LNCAP (cell line): ENCODE data around the gene SLA2.

Experiments
- TF ChIP-seq, protein P1 (sequence below): fragments of 450-650 bp; IDR thresholded peaks from 2 replicates; pipeline ENCODE4 v1.5.1; 2017; ENCODE audit warnings: mild to moderate bottlenecking

The SLA2 gene

DNA sequence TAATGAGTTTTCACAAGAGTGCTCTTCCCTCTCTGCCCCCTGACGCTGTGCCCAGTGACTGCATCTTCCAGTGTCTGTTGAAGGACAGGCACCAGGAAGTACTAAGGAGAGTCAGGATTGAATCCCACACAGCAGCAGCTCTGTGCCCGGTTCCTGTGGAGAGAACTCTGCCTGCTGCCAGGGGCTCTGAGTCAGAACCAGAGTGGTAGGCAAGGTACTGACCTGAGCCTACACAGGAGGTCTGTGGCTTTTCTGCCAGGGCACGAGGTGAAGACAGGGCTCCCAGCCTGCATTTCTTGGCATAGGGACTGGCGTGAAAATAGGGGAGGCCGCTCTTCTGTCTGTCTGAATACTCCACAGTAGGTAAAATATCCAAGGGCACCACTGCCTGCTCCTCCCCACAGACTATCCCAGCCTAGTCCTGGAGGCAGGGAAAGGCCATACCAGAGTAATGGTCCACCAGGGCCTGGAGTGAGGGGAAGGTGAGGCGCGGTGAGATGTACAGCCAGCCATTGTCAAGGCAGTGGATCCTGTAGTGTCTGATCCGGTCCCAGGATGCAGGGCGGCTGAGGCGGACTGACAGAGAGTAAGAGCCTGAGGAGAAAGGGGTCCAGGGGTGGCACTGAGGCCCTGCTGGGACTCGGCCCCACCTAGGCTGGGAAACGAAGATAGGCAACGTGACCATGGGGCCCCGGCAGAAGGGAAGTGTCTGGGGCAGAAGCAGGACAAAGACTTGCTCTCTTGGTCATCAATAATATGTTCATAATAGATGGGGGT, 31.0 kb downstream of the SLA2 start:
- TF ChIP-seq, protein P1, sequence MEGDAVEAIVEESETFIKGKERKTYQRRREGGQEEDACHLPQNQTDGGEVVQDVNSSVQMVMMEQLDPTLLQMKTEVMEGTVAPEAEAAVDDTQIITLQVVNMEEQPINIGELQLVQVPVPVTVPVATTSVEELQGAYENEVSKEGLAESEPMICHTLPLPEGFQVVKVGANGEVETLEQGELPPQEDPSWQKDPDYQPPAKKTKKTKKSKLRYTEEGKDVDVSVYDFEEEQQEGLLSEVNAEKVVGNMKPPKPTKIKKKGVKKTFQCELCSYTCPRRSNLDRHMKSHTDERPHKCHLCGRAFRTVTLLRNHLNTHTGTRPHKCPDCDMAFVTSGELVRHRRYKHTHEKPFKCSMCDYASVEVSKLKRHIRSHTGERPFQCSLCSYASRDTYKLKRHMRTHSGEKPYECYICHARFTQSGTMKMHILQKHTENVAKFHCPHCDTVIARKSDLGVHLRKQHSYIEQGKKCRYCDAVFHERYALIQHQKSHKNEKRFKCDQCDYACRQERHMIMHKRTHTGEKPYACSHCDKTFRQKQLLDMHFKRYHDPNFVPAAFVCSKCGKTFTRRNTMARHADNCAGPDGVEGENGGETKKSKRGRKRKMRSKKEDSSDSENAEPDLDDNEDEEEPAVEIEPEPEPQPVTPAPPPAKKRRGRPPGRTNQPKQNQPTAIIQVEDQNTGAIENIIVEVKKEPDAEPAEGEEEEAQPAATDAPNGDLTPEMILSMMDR: no peak

DNA sequence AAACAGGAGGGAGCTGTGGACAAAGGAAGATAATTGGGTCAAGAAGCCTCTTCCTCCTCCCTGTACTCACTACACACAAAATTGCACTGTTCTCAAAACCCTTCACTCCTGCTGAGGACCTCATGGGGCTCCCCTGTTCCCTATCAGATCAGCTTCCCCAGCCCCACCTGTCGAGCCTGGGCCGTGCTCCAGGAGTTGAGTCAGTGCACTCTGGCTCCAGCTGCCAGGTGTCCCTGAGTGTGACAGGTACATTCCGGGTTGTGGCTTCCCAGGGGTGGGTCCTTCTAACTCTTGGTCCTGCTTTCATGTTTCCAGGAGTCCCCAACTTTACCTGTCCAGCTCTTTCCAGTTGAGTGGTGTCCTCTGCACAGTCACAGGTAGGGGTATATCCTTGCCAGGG, 32.0 kb downstream of the SLA2 start:
- TF ChIP-seq, protein P1: no peak

- TF ChIP-seq, protein P1: no peak
These were observed 34.4 kb downstream of the SLA2 start for GRCh38 chr20:36611625-36612024.

DNA sequence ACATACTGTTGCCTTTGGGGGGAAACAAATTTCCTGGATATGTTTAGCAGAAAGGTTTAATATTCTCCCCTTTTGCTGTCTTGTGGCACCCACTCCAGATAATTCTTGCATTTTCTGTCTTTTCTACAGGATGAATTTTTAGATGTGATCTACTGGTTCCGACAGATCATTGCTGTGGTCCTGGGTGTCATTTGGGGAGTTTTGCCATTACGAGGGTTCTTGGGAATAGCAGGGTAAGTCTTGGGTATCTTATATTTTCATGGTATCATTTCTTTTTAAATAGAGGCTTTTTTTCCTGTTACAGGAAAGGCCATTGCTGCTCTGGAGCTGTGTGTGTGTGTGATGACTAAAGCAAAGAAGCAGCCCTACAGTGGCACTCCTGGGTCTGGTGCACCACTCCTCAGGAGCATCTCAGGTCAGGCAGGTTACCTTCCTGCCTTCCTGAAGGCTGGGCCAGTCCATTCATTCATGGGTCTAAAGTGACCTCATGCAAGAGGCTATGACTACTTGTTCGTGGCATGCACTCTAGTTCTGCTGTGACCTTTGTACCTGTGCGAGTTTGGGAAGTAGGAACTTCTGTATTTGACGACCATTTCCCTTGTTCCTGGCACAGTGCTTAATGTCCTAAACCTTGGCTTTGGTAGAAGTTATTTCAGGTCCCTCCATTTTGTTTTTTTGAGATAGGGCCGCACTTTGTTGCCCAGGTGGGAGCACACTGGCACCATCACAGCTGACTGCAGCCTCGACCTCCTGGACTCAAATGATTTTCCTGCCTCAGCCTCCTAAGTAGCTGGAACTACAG, 38.2 kb downstream of the SLA2 start:
- TF ChIP-seq, protein P1: no peak

DNA sequence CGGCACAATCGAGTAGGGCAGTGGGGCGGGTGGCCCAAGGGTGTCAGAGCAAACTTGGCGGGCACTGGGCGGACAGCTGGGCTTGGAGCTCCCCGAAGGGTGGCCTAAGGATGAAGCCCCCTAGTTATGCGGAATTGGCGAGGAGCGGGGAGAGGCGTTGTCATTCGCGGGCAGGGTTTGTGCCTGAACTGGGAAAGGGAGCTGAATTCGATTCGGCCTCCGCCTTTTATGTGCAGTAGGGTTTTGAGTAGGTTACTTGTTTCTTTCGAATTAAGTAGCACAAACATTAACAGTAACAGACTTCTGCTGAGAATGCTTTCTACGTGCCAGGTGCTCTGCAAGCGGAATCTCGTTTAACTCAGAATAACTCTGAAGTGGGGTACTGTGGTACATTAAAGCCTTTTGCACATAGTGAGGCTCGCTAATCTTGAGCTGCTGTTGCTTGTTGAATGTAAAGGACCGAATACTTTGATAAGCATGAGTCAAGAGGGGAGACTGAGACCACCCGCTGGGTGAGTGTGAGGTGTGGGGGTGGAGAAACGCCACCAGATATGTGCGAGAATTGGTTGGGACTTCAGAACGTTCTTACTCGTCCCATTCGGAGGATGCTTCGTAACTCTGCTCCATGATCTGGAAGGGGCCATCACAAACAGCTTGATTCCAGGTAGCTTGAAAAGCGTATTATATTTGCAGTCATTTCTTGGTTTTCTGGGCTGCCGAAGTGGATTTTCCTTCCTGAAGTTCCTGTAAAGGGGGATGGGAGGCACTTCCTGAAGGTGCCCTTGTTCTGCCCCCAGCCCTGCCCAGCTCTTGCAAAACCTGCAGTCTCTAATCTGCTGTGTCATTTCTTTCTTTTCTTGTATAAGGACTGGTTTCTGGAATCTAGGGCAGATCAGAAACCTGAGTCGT, 39.6 kb downstream of the SLA2 start:
- TF ChIP-seq, protein P1: no peak

DNA sequence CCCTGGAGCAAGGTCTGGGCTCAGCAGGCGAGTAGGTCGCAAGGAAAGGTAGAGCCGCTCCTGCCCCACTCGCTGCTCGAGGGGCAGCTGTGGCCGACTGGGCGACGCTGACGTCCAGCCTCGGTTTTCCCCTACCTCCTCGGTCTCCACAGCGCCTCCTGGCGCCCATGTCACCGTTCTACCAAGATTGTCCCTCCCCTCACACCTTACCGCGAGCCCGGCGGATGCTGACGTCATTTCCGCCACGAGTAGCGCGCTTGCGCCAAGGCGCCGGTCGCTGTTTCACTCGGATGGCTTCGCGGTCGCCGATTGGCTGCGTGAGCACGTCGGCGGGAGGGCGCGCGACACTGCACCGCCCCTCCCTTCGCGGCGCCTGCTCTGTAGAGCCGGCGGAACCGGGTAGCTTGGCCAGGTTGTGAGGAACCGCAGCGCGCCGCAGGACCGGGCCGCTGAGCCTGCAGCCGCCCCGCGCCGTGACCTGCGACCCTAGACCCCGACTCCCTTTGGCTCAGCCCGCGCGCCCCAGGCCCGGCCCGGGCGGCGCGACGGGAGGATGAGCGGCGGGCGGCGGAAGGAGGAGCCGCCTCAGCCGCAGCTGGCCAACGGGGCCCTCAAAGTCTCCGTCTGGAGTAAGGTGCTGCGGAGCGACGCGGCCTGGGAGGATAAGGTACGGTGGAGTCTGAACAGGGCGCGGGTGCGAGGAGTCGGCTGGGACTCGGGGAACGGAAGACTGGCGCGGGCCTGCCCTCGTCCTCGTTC, 40.4 kb downstream of the SLA2 start, which contains the start of gene RAB5IF:
Gene RAB5IF (plus strand): TSS at position 381 of the 759 bp plus-strand sequence. CDS start 173 bp downstream, at position 554.
- TF ChIP-seq, protein P1: peak; percentile 83
